Mucosa of gallbladder (tissue), 1 donor: ENCODE results near the gene SSH2. TPM values are rescaled to one million over a fixed set of nuclear protein-coding genes. Genes with fewer than 3 reads are reported as not detected.

Experiments used
- DNase-seq: peaks from one replicate; pipeline ENCODE4 v3.0.0-alpha.2; 2020; ENCODE audit warnings: low spot score
- total RNA-seq: library from RNA; stranded (reverse); gene quantifications from one replicate; pipeline ENCODE4 v1.2.1, GENCODE V29; 2021
- donor health status: DM: no; HTN: no; CAD: no.

The SSH2 gene
- total RNA-seq, 1 donor from 2014 or later, result 24.8 TPM

GRCh38 chr17:29577385-29578211, 352.4 kb downstream of the SSH2 start:
- no peak for DNase-seq

GRCh38 chr17:29577001-29577370, 353.0 kb downstream of the SSH2 start:
- no peak for DNase-seq

GRCh38 chr17:29576214-29577000, 353.6 kb downstream of the SSH2 start:
- no peak for DNase-seq

Other genes starting within 250 kb of the SSH2 start
- not detected for gene EFCAB5, start 11.4 kb upstream of the SSH2 start, total RNA-seq
- gene NSRP1, start 186.6 kb upstream of the SSH2 start, total RNA-seq, result 23.1 TPM